ENCODE results near the gene RUSF1. TPM values are rescaled to one million over a fixed set of nuclear protein-coding genes. Genes with fewer than 3 reads are reported as not detected.
A peak's percentile ranks its signal among the peaks of the same experiment; 100 is the strongest.

The RUSF1 gene
- polyA plus RNA-seq, 1 donor = 99.1 TPM

DNA sequence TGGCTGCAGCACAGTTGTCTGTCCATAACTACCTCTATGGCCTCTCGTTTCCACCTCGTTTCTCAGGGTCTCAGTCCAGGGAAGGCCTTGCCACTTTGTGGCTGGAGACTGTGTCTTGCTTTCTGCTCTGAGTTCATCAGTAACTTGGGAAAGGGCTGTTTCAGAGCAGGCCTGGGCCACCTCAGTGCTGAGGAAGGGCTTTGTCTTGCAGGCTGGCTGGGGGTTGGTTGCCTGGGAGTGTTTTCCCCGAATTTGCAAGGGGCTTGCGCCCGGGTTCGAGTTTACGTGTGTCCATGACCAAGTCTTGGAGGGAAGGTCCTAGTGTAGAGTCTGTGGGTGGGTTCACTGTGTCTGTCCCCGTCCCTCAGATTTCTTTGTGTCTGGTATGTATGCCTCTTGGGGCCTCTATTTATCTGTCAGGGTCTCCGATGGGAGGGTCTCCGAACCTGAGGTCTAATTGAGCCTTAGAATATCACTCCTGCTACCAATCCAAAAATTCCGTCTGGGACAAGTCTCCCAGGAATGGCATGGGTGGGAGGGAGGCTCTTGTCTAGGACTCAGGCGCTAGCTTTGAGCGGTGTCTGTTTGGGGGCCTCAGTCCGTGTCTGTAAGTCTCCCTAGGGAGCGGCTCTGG is 36.8 kb downstream of the RUSF1 start:
- Histone ChIP-seq H3K36me3 (ENCODE audit: control insufficient read depth, insufficient read depth, low read length) (peaks cover 13% of the 10 kb centered on the region), H3K9me3 (ENCODE audit: control insufficient read depth, low read depth, low read length) (peaks cover 5% of the 10 kb centered on the region), H3K4me1 (ENCODE audit: control insufficient read depth, insufficient read depth, low read length) (peaks cover 29% of the 10 kb centered on the region), H3K27me3 (ENCODE audit: control insufficient read depth, insufficient read depth, low read length) (no peaks in the 10 kb centered on the region), H3K4me3 (ENCODE audit: low read length) (peak overlapping the region; percentile 37), H3K27ac (ENCODE audit: low read length) (peak overlapping the region; percentile 49)
- no peak for DNase-seq
- WGBS (ENCODE audit: insufficient coverage, low lambda C conversion rate) = no CpG with 5 or more reads among the region's 15 CpGs

DNA sequence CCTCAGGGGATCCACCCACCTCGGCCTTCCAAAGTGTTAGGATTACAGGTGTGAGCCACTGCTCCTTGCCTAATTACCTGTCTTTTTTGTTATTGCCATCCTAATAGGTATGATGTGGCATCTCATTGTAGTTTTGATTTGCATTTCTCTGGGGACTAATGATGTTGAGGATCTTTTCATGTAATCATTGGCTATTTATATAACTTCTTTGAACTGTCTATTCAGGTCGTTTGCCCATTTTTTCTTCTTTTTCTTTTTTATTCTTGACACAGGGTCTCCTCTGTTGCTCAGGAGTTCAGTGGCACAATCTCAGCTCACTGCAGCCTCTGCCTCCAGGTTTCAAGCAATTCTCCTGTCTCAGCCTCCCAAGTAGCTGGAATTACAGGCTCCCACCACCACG is 37.6 kb downstream of the RUSF1 start:
- WGBS (ENCODE audit: insufficient coverage, low lambda C conversion rate) = 78% methylated on average over 1 of the region's 3 CpGs
- Histone ChIP-seq H3K4me1 (ENCODE audit: control insufficient read depth, insufficient read depth, low read length) (peaks cover 26% of the 10 kb centered on the region), H3K27me3 (ENCODE audit: control insufficient read depth, insufficient read depth, low read length) (no peaks in the 10 kb centered on the region), H3K27ac (ENCODE audit: low read length) (no peak overlapping the region), H3K36me3 (ENCODE audit: control insufficient read depth, insufficient read depth, low read length) (peaks cover 20% of the 10 kb centered on the region), H3K4me3 (ENCODE audit: low read length) (no peak overlapping the region), H3K9me3 (ENCODE audit: control insufficient read depth, low read depth, low read length) (peaks cover 5% of the 10 kb centered on the region)
- no peak for DNase-seq

DNA sequence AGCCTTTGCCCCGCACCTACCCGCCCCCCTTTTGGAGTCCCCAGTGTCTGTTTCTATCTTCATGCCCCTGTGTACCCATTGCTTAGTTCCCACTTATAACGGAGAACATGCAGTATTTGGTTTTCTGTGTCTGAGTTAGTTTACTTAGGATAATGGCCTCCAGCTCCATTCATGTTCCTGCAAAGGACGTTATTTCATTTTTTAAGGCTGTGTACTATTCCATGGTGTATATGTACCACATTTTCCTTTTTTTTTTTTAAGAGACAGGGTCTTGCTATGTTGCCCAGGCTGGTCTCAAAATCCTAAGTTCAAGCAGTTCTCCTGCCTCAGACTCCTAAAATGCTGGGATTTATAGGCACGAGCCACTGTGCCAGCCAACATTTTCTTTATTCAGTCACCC is 40.3 kb downstream of the RUSF1 start:
- H3K9me3 ChIP-seq (ENCODE audit: control insufficient read depth, low read depth, low read length) = peaks cover 3% of the 10 kb centered on the region
- no peak overlapping the region for H3K4me3 ChIP-seq (ENCODE audit: low read length)
- peaks cover 11% of the 10 kb centered on the region for H3K4me1 ChIP-seq (ENCODE audit: control insufficient read depth, insufficient read depth, low read length)
- no peak for DNase-seq
- H3K27me3 ChIP-seq (ENCODE audit: control insufficient read depth, insufficient read depth, low read length) = no peaks in the 10 kb centered on the region
- 90% methylated on average over 2 of the region's 5 CpGs for WGBS (ENCODE audit: insufficient coverage, low lambda C conversion rate)
- H3K36me3 ChIP-seq (ENCODE audit: control insufficient read depth, insufficient read depth, low read length) = peaks cover 32% of the 10 kb centered on the region
- no peak overlapping the region for H3K27ac ChIP-seq (ENCODE audit: low read length)

DNA sequence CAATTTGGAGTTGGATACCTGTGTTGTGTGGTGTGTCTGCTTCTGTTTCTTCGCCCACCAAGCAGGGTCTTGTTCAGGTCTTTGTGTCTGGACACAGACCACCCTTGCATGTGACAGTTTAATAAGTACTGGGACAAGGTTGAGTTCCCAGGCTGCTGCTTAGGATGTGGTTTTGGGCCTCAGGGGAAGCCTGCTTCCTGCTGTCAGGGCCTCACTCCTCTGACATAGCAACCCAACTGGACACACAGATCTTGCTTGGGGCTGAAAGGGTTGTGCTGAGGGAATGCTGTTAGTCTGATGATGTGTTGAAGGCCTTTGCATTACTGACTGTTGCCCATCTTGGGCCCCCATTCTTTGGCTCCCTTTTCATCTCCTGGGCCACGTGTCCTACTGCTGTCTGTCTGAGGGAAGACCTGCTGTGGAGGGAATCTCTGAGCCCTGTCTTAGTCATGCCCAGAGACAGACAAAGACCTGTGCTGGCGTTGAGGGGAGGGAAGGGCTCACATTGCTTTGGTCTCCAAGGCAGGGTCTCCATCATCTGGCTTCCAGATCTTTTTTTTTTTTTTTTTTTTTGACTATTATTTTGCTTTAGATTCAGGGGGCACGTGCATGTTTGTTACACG is 40.9 kb downstream of the RUSF1 start:
- no peaks in the 10 kb centered on the region for H3K27me3 ChIP-seq (ENCODE audit: control insufficient read depth, insufficient read depth, low read length)
- no peak for DNase-seq
- no peak overlapping the region for H3K27ac ChIP-seq (ENCODE audit: low read length)
- H3K36me3 ChIP-seq (ENCODE audit: control insufficient read depth, insufficient read depth, low read length) = peaks cover 38% of the 10 kb centered on the region
- peaks cover 7% of the 10 kb centered on the region for H3K4me1 ChIP-seq (ENCODE audit: control insufficient read depth, insufficient read depth, low read length)
- H3K9me3 ChIP-seq (ENCODE audit: control insufficient read depth, low read depth, low read length) = no peaks in the 10 kb centered on the region
- no CpG with 5 or more reads among the region's 5 CpGs for WGBS (ENCODE audit: insufficient coverage, low lambda C conversion rate)
- H3K4me3 ChIP-seq (ENCODE audit: low read length) = no peak overlapping the region

DNA sequence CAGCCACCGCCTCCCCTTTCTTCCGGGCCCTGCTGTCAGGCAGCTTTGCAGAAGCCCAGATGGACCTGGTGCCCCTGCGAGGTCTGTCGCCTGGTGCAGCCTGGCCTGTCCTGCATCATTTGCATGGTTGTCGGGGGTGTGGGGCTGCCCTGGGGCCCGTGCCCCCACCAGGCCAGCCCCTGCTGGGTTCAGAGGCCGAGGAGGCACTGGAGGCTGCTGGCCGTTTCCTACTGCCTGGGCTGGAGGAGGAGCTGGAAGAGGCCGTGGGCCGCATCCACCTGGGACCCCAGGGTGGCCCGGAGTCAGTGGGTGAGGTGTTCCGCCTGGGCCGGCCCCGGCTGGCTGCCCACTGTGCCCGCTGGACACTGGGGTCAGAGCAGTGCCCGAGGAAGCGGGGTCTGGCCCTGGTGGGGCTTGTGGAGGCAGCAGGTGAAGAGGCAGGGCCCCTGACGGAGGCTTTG is 41.8 kb downstream of the RUSF1 start:
- Histone ChIP-seq H3K4me1 (ENCODE audit: control insufficient read depth, insufficient read depth, low read length) (peaks cover 5% of the 10 kb centered on the region), H3K9me3 (ENCODE audit: control insufficient read depth, low read depth, low read length) (no peaks in the 10 kb centered on the region), H3K4me3 (ENCODE audit: low read length) (no peak overlapping the region), H3K36me3 (ENCODE audit: control insufficient read depth, insufficient read depth, low read length) (peaks cover 45% of the 10 kb centered on the region), H3K27ac (ENCODE audit: low read length) (no peak overlapping the region), H3K27me3 (ENCODE audit: control insufficient read depth, insufficient read depth, low read length) (no peaks in the 10 kb centered on the region)
- WGBS (ENCODE audit: insufficient coverage, low lambda C conversion rate) = no CpG with 5 or more reads among the region's 18 CpGs
- no peak for DNase-seq

DNA sequence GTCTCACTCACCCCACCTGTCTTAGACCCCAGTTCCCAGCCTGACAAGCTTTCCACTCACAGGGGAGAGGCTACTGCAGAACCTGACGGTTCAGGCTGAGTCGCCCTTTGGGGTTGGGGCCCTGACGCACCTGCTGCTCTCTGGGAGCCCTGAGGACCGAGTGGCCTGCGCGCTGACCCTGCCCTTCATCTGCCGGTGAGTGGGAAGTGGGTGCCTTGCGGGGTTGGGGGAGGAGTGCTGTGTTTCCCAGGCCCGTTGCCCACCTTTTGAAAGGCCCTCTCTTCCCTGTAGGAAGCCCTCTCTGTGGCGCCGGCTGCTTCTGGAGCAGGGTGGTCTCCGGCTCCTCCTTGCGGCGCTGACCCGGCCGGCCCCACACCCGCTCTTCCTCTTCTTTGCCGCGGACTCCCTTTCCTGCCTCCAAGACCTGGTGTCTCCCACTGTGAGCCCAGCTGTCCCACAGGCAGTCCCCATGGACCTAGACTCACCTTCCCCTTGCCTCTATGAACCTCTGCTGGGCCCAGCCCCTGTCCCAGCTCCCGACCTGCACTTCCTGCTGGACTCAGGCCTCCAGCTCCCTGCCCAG is 42.3 kb downstream of the RUSF1 start:
- WGBS (ENCODE audit: insufficient coverage, low lambda C conversion rate) = no CpG with 5 or more reads among the region's 20 CpGs
- Histone ChIP-seq H3K27me3 (ENCODE audit: control insufficient read depth, insufficient read depth, low read length) (no peaks in the 10 kb centered on the region), H3K4me1 (ENCODE audit: control insufficient read depth, insufficient read depth, low read length) (no peaks in the 10 kb centered on the region), H3K27ac (ENCODE audit: low read length) (no peak overlapping the region), H3K9me3 (ENCODE audit: control insufficient read depth, low read depth, low read length) (no peaks in the 10 kb centered on the region), H3K4me3 (ENCODE audit: low read length) (no peak overlapping the region), H3K36me3 (ENCODE audit: control insufficient read depth, insufficient read depth, low read length) (peaks cover 45% of the 10 kb centered on the region)
- no peak for DNase-seq

DNA sequence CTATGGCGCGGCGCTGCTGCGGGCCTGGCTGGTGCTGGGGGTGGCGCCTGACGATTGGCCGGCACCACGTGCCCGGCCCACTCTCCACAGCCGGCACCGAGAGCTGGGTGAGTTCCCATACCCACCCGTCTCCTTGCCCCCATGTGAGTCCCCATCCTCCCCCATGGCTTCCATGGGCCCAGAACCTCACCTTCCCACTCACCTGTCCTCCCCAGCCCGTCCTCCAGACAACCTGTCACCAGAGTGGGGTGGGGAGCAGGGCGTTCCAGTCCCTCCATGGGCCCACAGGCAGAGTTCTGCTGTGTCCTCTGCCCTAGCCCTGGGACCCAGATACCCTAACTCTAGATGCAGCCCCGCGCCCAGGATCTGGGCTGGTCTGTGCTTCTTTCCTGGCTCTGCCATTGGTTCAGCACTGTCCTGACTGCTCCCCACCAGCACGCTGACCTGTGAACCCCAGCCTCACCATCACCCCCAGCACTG is 43.4 kb downstream of the RUSF1 start:
- peaks cover 5% of the 10 kb centered on the region for H3K4me1 ChIP-seq (ENCODE audit: control insufficient read depth, insufficient read depth, low read length)
- H3K36me3 ChIP-seq (ENCODE audit: control insufficient read depth, insufficient read depth, low read length) = peaks cover 45% of the 10 kb centered on the region
- no peak for DNase-seq
- H3K27me3 ChIP-seq (ENCODE audit: control insufficient read depth, insufficient read depth, low read length) = no peaks in the 10 kb centered on the region
- no peak overlapping the region for H3K4me3 ChIP-seq (ENCODE audit: low read length)
- no peaks in the 10 kb centered on the region for H3K9me3 ChIP-seq (ENCODE audit: control insufficient read depth, low read depth, low read length)
- WGBS (ENCODE audit: insufficient coverage, low lambda C conversion rate) = no CpG with 5 or more reads among the region's 17 CpGs
- no peak overlapping the region for H3K27ac ChIP-seq (ENCODE audit: low read length)

DNA sequence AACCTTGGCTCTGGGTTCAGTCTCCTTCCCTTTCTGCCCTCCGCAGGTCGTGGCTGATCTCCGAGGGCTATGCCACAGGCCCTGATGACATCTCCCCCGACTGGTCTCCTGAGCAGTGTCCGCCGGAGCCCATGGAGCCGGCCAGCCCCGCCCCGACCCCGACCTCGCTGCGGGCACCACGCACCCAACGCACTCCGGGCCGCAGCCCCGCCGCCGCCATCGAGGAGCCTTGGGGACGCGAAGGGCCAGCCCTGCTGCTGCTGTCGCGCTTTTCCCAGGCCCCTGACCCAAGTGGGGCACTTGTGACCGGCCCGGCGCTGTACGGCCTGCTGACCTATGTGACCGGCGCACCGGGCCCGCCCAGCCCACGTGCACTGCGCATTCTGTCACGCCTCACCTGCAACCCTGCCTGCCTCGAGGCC is 43.8 kb downstream of the RUSF1 start:
- Histone ChIP-seq H3K36me3 (ENCODE audit: control insufficient read depth, insufficient read depth, low read length) (peaks cover 45% of the 10 kb centered on the region), H3K4me1 (ENCODE audit: control insufficient read depth, insufficient read depth, low read length) (peaks cover 5% of the 10 kb centered on the region), H3K27ac (ENCODE audit: low read length) (no peak overlapping the region), H3K4me3 (ENCODE audit: low read length) (no peak overlapping the region), H3K27me3 (ENCODE audit: control insufficient read depth, insufficient read depth, low read length) (no peaks in the 10 kb centered on the region), H3K9me3 (ENCODE audit: control insufficient read depth, low read depth, low read length) (no peaks in the 10 kb centered on the region)
- WGBS (ENCODE audit: insufficient coverage, low lambda C conversion rate) = no CpG with 5 or more reads among the region's 36 CpGs
- DNase-seq = no peak

DNA sequence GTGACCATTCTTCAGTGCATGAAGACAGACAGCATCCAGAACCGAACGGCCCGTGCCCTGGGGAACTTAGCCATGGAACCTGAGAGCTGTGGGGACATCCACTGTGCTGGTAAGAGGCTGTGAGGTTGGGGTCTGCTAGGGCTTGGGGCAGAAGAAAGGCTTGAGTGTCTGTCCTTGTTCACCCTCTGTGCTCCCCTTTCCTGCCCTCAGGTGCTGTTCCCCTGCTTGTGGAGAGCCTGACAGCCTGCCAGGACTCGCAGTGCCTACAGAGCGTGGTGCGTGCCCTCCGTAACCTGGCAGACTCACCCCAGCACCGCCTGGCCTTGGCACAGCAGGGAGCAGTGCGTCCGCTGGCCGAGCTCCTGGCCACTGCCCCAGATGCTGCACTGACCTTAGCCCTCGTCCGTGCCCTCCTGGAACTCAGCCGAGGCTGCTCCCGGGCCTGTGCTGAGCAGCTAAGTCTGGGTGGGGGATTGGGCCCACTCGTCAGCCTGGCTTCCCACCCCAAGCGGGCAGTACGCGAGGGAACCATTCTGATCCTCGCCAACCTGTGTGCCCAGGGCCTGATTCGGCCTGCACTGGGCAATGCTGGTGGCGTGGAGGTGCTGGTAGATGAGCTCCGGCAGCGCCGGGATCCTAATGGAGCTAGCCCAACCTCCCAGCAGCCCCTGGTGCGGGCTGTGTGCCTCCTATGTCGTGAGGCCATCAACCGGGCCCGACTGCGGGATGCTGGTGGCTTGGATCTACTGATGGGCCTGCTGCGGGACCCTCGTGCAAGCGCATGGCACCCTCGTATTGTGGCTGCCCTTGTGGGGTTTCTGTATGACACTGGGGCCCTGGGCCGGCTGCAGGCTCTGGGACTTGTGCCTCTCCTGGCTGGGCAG is 46.0 kb downstream of the RUSF1 start:
- H3K4me3 ChIP-seq (ENCODE audit: low read length) = no peak overlapping the region
- no peak overlapping the region for H3K27ac ChIP-seq (ENCODE audit: low read length)
- peaks cover 43% of the 10 kb centered on the region for H3K36me3 ChIP-seq (ENCODE audit: control insufficient read depth, insufficient read depth, low read length)
- no CpG with 5 or more reads among the region's 35 CpGs for WGBS (ENCODE audit: insufficient coverage, low lambda C conversion rate)
- no peak for DNase-seq
- H3K4me1 ChIP-seq (ENCODE audit: control insufficient read depth, insufficient read depth, low read length) = peaks cover 14% of the 10 kb centered on the region
- no peaks in the 10 kb centered on the region for H3K27me3 ChIP-seq (ENCODE audit: control insufficient read depth, insufficient read depth, low read length)
- no peaks in the 10 kb centered on the region for H3K9me3 ChIP-seq (ENCODE audit: control insufficient read depth, low read depth, low read length)
